ENCODE measurements around the gene CCSER1.
"Not testable (repeated sequence)": the region's sequence is repeated elsewhere in the genome, so short reads cannot be mapped to it uniquely, and the experiment has no call there.

Gene CCSER1

GRCh38 chr4:91622925-91623602 lies 1495.9 kb downstream of the CCSER1 start:
- no peak for DNase-seq

- not testable (repeated sequence) for DNase-seq
These were observed 1496.4 kb downstream of the CCSER1 start for GRCh38 chr4:91623603-91623967.

GRCh38 chr4:91630054-91630453 lies 1502.9 kb downstream of the CCSER1 start:
- no peak for DNase-seq

GRCh38 chr4:91630764-91631163 lies 1503.6 kb downstream of the CCSER1 start:
- DNase-seq, result no peak

GRCh38 chr4:91631335-91631734 lies 1504.1 kb downstream of the CCSER1 start:
- DNase-seq, result no peak

GRCh38 chr4:91636083-91636482 lies 1508.9 kb downstream of the CCSER1 start:
- DNase-seq, result no peak
